HG02885 (cell line): ENCODE measurements around the gene PLXNA3.
A peak's percentile ranks its signal among the peaks of the same experiment; 100 is the strongest.

Experiments used
- ATAC-seq: cut with Tn5 transposase; IDR thresholded peaks from one replicate; pipeline ENCODE4 v1.9.1; 2021; ENCODE audit warnings: mild to moderate bottlenecking; ENCODE audit not compliant: unreplicated experiment, poor library complexity

PLXNA3 gene

DNA sequence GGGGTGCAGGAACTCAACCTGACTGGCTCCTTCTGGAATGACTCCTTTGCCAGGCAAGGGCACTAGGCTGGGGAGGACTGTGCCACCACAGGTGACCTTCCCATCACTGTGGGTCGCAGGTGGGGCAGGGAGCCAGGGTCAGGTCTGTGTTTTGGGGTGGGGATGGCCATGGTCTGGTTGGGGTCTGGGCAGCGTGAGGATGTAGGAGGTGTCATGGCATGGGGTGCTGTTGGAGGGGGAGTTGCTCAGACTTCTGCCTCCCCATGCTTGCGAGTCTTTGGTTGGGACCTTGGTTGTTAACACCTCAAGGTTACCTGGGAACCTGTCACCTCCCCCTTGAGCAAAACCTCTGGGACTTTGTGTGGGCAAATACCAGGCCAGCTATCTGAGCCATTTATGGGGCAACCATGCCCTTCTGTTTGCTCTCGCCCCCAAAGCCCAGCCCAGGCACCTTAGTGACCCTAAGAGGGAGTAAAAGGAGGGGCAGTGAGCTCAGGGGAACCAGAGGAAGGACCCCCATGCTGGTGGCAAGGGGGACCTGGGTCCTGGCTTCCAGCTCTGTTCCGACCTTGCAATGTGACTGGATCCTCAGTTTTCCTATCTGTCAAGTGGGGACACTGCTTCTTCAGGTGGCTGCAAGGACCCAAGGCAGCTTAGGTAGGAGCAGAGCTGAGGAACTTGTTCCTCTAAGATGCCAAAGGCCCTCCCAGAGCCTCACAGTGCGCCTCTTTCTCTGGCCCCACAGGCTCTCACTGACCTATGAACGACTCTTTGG is 23.5 kb upstream of the PLXNA3 start:
- ATAC-seq = no peak

DNA sequence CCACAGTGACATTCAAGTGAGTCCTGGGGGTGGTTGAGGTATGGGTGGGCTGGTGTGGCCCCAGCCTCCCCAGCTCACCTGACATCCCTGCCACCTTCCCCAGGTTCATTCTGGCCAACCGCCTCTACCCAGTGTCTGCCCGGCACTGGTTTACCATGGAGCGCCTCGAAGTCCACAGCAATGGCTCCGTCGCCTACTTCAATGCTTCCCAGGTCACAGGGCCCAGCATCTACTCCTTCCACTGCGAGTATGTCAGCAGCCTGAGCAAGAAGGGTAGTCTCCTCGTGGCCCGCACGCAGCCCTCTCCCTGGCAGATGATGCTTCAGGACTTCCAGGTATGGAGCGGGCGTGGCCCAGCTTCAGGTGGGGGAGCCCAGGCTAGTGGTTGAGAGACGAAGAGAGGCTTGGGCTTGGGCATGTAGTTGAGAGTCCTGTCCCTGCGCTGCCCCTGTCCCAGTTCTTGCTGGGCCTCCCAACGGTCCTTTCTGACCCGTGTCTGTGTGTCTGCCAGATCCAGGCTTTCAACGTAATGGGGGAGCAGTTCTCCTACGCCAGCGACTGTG is 22.8 kb upstream of the PLXNA3 start:
- ATAC-seq = no peak

DNA sequence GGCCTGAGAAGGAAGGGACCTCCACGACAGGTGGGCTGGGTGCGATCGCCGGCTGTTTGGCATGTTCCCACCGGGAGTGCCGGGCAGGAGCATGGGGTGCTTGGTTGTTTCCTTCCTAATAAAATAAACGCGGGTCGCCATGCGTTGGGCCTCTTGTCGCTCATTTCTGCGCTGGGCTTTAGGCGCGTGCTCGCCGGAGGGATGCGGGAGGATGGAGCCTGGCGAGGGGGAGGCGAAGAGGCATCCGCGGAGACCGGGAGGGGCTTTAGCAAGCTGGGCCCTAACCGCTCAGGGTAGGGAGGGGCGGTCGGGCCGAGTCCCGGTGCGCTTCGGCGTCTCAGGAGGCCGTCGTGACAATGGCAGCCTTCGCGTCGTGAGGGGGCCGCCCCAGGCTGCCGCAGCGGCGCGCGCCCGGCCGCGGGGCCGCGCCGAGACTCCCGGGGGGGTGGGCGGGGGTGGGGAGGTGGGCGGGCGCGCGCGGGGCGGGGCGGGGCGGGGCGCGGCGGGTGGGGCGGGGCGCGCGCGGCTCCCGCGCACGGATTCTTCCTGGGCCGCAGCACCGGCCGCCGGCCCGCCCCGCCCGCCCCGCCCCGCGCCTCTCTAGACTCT is 21.6 kb upstream of the PLXNA3 start:
- ATAC-seq = peak; percentile 50

DNA sequence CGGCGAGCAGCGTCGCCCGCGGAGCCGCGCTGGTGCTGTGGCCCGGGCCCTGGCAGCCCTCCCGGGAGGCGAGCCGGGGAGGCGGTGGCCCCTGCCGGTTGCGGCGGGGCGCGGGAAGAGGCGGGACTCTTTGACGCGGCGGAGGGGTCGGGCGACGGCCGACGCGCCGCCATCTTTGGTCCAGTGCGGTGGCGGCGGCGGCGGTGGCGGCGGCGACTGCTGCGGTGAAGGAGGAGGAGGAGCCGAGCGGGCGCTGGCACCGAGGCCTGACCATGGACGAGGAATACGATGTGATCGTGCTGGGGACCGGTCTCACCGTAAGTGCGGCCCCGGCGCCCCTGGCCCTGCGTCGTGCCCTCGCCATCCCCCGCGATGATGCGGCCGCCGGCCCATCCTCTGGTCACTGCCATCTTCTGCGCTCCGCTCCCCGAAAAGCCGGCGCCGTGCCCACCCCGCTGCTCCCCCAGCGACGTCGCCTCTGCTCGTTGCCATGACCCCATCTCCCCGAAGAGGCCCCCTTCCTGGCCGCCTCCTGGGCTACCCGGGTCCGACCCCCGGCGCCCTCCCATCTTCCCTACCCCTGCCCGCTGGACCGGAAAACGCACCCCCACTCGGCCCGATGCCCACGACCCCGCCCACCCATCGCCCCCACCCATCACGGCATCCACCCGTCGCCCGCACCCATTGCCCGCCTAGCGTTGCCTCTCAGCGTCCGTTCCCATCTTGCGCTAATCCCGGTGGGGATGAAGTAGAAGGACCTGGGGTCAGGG is 20.9 kb upstream of the PLXNA3 start, which contains the start of gene GDI1:
Gene GDI1 (plus strand): TSS at position 172 of the 770 bp plus-strand sequence. CDS start 101 bp downstream, at position 273.
- ATAC-seq = peak; percentile 52

DNA sequence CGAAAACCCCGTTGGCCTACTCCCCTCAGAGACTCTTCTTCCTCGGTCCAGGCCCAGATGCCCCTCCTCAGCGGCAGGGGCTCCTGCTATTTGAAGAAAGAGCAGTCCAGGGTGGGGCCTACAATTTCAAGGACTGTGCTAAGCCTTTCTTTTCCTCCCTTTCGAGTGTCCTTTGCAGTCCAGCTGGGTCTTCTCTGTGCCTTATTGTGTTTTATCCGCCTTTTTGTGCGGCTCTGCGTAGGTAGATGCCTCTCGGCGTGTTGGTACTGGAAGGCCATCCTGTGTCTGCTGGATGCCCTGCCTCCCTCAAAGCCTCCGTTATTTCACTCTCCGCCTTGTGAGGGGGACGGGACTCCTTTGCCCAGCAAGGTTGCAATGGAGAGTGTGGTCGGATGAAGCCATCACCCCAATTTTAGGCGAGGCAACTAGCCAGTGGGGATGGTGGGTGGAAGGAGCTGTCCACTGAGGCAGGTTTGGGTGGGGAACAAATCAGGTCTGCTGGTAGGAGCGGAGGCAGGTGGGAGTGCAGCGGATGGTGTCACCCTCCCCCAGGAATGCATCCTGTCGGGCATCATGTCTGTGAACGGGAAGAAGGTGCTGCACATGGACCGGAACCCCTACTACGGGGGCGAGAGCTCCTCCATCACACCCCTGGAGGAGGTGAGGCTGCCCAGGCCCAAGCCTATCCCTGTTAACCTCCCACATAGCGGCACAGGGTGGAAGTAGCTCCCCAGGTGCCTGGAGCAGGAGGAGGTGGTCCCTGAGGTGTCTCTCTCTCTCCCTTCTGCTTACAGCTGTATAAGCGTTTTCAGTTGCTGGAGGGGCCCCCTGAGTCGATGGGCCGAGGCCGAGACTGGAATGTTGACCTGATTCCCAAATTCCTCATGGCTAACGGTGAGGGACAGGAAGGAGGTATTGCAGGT is 19.8 kb upstream of the PLXNA3 start:
- no peak for ATAC-seq

DNA sequence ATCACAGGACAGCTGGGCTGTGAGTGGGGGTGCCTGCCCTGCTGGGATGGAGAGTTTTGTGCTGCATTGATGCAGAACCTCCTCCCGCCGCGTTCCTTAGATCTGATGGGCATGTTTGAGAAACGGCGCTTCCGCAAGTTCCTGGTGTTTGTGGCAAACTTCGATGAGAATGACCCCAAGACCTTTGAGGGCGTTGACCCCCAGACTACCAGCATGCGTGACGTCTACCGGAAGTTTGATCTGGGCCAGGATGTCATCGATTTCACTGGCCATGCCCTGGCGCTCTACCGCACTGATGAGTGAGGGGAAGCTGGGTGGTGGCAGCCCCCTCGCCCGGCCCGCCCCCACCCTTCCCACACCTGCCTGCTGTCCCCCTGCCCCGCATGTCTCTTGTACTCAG is 18.2 kb upstream of the PLXNA3 start:
- ATAC-seq = no peak

DNA sequence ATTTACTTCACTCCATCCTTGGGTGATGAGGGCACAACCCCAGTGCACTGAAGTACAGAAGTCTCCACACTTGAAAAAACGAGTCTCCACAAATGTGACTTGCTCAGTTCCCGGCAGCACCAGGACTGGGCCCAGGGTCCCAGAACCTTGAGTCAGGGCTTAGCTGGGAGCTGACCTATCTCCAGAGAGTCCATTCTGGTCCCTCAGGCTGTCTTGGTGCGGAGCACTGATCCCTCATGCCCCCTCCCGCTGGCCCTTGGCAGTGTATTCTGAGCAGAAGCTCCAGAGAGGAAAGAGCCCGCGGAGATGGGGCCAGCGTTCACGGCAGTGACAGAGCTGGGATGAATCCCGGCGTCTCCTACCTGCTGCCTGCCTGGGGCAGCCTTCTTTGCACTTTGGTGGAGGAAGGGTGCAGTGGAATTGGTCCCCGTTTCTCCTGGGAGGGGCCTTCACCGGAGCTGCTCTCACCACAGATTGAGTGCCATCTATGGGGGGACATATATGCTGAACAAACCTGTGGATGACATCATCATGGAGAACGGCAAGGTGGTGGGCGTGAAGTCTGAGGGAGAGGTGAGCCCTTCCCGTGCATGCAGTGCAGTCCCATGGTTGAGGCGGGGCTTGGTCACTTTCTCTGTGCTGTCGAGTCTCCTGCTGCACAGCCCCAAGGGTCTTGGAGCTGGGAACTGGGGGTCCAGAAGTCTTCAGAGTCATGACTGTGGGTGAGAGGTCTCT is 17.3 kb upstream of the PLXNA3 start:
- ATAC-seq = no peak

DNA sequence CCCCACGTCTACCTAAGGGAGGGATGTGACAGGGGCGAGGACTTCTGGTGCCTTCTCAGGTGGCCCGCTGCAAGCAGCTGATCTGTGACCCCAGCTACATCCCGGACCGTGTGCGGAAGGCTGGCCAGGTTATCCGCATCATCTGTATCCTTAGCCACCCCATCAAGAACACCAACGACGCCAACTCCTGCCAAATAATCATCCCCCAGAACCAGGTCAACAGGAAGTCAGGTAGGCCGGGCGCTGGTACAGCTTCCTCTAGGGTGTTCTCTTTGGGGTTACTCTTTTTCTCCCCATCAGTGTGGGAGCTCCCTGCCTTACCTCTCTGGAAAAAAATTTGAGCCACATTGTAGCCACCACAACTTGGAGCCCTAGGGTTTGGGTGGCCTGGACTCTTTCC is 16.5 kb upstream of the PLXNA3 start:
- no peak for ATAC-seq

DNA sequence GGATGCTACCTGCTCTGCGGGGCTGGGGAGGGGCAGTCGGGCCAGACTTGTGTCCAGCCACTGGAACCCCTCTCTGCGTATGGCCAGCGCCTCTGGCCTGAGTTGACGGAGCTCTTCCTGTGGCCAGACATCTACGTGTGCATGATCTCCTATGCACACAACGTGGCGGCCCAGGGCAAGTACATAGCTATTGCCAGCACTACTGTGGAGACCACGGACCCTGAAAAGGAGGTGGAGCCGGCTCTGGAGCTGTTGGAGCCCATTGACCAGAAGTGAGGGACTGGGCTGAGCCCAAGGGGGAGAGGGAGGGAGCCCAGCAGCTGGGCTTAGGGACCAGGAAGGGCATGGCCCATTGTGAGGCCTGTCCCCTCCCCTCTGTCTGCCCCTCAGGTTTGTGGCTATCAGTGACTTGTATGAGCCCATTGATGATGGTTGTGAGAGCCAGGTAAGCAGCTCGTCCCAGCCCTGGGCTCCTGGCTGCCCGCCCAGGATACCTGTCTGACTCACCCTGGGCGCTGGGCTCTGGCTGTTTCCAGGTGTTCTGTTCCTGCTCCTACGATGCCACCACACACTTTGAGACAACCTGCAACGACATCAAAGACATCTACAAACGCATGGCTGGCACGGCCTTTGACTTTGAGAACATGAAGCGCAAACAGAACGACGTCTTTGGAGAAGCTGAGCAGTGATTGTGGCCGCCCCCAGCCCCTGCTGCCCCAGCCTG is 15.9 kb upstream of the PLXNA3 start:
- ATAC-seq = no peak

DNA sequence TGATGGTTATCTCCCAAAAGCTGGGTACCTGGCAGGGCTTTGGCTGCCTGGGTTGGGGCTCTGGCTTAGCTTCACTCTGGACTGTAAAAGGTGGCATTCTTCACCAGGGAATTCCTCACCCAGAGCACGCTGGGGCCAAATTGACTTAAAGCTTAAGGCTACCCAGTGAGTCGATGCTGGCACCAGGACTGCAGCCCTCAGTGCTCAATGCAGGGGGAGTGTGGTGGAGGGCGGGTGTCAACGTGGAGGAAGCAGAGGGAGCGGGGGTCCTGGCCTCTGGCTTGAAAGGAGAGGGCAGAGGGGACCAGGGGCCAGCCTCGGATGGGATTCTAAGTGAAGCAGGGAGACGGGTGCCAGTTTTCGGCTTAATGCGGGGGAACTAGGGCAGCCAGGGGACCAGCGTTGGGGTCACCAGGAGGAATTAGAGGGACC is 14.6 kb upstream of the PLXNA3 start:
- peak; percentile 3 for ATAC-seq

DNA sequence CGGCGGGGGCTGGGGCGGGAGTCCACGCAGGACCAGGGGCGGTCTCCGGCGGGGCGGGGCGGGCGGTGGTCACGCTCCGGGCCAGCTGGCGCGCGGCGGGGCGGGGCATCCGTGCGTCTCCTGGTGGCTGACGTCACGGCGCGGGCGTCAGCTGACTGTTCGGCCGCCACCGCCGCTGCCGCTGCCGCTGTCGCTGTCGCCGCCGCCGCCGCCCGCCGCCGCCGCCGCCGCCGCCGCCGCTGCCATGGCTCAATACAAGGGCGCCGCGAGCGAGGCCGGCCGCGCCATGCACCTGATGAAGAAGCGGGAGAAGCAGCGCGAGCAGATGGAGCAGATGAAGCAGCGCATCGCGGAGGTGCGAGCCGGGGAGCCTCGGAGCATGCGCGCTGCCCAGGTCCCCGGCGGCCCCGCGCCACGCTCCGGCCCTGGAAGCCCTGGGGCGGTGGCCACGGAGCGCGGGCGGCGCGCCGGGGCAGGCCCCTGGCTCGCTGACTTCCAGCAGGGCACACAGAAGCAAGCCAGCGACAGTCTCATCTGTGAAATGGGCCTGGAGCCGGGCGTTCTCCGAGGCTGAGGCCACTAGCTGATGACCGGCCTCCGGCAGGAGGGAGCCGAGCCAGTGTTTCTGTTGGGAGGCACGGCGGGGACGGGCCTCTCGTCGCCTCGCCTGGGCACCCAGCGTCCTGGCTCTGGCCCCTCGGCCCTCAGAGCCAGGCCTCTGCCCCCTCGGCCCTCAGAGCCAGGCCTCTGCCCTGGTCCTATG is 13.9 kb upstream of the PLXNA3 start, which contains the start of gene FAM50A:
Gene FAM50A (plus strand): TSS at position 150 of the 763 bp plus-strand sequence. CDS start 95 bp downstream, at position 245.
- ATAC-seq = peak; percentile 75

DNA sequence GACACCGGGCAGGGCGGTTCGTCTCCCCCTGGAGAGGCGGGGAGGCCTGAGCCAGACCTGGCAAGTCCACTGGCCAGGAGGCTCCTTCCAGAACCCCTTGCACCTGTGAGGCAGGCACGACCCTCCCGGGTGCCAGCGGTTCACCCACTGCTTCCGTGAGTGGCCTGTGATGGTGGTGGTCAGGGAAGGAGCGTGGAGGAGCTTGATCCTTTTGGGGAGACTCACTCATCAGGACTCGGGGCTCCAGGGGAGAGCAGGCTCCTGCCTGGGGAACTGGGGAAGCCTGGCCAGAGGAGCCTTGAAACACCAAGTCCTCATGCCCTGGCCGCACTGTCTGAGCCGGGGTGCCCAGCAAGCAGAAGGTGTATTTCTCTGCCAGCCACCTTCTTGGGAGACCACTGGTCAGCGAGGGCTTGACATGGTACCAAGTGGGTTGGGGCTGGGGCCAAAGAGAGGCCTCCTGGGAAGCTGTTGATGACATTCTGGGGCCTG is 13.3 kb upstream of the PLXNA3 start:
- no peak for ATAC-seq

DNA sequence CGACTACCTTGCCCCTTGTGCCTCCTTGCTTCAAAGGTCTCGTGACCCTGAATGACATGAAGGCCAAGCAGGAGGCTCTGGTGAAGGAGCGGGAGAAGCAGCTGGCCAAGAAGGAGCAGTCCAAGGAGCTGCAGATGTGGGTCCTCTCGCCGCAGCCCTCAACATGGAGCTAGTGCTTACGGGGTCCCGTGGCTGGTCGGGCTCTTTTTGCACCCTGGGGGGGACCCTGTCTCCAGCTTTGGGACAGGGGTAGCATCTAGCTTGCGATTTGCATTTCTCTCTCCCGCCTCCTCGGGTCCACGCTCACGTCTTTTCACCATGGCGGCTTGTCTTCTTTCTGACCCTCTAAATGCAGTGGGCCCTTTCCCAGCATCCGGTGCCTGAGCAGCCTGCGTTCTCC is 12.3 kb upstream of the PLXNA3 start:
- ATAC-seq = no peak

DNA sequence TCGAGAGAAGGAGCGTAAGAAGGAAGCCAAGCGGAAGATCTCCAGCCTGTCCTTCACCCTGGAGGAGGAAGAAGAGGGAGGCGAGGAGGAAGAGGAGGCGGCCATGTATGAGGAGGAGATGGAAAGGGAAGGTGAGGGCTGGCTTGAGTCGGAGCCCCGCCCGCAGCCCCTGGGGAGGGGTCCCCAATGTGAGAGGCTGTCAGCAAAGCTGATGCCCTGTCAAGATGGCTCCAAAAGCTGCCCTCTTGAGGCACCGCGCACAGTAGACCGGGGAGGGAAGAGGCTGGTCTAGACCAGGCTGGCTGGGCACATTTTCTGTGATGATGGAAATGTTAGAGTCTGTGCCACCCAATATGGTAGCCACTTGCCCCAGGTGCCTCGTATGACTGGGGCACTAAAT is 11.7 kb upstream of the PLXNA3 start:
- ATAC-seq = no peak

DNA sequence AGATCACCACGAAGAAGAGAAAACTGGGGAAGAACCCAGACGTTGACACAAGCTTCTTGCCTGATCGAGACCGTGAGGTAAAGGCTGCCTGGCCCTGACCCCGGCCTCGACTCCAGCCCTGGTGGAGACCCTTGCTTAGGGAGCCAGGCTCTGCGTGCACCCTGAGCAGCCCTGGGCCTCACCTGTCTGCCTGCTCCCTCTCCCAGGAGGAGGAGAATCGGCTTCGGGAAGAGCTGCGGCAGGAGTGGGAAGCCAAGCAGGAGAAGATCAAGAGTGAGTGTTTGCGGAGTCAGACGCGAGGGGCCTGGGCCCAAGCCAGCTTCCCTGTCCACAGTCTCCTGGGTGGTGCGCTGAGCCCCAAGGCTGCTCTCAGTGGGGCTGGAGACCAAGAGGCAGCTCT is 9.6 kb upstream of the PLXNA3 start:
- ATAC-seq = no peak

DNA sequence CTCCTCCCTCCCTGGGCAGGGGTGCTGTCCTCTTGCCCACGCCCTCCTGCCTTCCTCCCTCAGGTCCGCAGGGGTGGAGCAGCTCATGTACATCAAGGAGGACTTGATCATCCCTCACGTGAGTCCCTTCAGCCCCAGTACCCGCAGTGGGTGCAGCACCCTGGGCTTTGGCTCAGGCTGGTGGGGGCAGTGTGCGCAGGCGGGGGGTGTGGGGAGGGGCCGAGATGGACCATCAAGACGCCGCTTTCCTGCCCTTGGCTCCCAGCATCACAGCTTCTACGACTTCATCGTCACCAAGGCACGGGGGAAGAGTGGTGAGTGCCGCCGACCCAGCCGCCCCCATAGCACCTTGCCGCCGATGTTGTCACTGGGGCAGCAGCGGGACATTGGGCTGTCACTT is 8.5 kb upstream of the PLXNA3 start:
- no peak for ATAC-seq

DNA sequence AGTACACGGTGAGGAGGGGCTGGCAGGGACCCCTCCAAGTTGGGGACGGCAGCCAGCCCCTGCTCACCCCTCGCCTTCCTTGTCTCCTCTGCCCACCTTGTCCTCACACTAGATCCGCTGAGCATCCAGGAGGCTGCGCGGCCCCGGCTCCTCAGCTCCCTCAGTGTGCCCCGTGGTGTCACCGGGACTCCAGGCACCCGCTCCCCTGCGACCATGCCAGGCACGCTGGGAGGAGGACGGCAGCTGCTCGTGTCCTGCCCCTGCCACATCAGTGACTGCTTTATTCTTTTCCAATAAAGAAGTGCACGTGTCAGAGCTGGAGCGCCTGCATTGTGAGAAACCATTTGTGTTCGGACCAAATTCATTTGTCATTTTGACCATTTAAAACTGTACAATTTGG is 7.8 kb upstream of the PLXNA3 start:
- ATAC-seq = no peak

DNA sequence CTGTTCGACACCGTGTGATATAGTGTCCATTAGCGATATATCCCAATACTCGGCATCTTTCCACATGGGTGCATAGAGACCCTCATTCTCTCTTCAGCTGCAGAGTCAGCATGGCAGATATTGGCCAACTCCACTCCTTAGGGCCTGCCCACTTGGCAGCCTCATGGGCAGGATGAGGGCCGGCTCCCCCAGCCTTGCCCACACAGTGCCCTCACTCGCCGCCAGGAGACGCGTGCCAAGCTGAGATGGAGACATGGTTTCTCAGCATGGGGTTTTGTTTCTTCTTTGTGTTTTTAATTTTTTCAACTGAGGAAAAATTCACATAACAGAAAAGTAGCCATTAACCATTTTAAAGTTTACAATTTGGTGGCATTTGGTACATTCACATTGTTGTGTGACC is 5.3 kb upstream of the PLXNA3 start:
- ATAC-seq = no peak
